Measurements from ENCODE around the gene FOSL1.

DNA sequence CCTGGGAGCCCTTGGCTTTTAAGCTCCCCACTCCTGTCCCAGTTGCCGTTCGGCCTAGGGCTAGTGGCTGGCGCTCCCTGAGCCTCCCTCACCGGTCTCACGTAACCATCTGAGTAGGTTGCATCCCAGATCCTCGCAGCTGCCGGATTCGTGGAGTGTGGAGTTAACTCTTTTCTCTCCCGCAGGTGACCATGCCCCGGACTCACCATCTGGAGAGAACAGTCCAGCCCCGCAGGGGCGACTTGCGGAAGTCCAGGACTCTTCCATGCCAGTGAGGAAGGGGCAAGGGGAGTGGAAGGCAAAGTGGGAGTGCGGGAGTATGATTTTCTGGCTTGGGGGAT lies 39.1 kb downstream of the FOSL1 start:
- TF ChIP-seq, protein P1, sequence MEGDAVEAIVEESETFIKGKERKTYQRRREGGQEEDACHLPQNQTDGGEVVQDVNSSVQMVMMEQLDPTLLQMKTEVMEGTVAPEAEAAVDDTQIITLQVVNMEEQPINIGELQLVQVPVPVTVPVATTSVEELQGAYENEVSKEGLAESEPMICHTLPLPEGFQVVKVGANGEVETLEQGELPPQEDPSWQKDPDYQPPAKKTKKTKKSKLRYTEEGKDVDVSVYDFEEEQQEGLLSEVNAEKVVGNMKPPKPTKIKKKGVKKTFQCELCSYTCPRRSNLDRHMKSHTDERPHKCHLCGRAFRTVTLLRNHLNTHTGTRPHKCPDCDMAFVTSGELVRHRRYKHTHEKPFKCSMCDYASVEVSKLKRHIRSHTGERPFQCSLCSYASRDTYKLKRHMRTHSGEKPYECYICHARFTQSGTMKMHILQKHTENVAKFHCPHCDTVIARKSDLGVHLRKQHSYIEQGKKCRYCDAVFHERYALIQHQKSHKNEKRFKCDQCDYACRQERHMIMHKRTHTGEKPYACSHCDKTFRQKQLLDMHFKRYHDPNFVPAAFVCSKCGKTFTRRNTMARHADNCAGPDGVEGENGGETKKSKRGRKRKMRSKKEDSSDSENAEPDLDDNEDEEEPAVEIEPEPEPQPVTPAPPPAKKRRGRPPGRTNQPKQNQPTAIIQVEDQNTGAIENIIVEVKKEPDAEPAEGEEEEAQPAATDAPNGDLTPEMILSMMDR (IDR thresholded peaks at IDR 0.05; ENCODE audit: insufficient read depth, low read depth, low read length) = no peak
- no peak for TF ChIP-seq EZH2 (IDR thresholded peaks at IDR 0.05; ENCODE audit: insufficient read depth, low read length)
